ENCODE measurements around the gene AHDC1. TPM values are rescaled to one million over a fixed set of nuclear protein-coding genes. Genes with fewer than 3 reads are reported as not detected.

AHDC1 gene
- total RNA-seq, 2 experiments from 2014 or later, result 26.3 to 27.6 TPM

DNA sequence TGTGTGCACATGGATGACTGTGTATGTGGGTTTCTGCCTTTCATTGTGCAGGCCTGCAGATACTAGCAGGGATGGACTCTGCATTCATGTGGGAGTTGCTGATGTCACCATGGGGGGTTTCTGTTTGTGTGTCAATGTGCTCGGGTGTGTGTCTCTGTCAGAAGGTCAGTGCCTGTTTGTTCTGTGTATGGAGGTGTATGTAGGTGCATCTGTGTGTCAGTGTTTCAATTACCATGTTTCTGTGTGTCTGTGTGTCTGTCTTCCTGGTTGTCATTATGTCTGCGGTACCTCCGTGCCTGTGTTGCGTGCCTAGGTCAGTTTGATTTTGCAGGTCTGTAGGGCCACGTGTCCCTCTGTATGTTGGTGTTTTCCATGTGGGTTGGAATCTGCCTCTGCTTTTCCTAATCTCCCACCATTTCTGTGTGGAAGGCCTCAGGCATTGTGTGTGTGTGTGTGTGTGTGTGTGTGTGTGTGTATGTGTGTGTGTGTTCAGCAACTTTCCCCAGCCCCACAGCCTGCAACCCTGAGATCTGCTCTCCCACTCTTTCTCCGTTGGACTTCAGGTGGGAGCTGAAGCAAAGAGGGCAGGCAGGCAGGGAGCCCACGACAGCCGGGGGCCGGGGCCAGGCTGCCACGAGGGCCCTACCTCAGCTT is 77.2 kb downstream of the AHDC1 start:
- peak overlapping the region; percentile 97 for H3K4me3 Mint-ChIP-seq
- peaks cover 46% of the 10 kb centered on the region for H3K4me1 Mint-ChIP-seq (ENCODE audit: low read depth)
- DNase-seq, result peak; percentile 78
- ATAC-seq, result peak; percentile 13
- H3K27ac Mint-ChIP-seq, result peak overlapping the region; percentile 96
- ChIA-PET CTCF (interaction anchor here (1.1 to 9.8 kb wide), 10 partner anchors 30 to 226 kb away, joined by 3 to 54 read pairs (median 4); partner anchors contain the start of gene AHDC1), POLR2A (interaction anchor here (0.9 to 4.1 kb wide), 11 partner anchors 12 to 109 kb away, joined by 3 to 21 read pairs (median 3); no protein-coding TSS in a partner anchor)
- H3K27me3 Mint-ChIP-seq, result no peaks in the 10 kb centered on the region
- TF ChIP-seq, protein P1, sequence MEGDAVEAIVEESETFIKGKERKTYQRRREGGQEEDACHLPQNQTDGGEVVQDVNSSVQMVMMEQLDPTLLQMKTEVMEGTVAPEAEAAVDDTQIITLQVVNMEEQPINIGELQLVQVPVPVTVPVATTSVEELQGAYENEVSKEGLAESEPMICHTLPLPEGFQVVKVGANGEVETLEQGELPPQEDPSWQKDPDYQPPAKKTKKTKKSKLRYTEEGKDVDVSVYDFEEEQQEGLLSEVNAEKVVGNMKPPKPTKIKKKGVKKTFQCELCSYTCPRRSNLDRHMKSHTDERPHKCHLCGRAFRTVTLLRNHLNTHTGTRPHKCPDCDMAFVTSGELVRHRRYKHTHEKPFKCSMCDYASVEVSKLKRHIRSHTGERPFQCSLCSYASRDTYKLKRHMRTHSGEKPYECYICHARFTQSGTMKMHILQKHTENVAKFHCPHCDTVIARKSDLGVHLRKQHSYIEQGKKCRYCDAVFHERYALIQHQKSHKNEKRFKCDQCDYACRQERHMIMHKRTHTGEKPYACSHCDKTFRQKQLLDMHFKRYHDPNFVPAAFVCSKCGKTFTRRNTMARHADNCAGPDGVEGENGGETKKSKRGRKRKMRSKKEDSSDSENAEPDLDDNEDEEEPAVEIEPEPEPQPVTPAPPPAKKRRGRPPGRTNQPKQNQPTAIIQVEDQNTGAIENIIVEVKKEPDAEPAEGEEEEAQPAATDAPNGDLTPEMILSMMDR (IDR thresholded peaks at IDR 0.05), result no peak
- peaks cover 34% of the 10 kb centered on the region for H3K36me3 Mint-ChIP-seq (ENCODE audit: low read depth)
- intact Hi-C loops (cut with micrococcal nuclease), result loop anchor here (5.0 to 10.0 kb wide), 2 partner anchors 79 to 138 kb away; no protein-coding TSS in a partner anchor
- no peaks in the 10 kb centered on the region for H3K9me3 Mint-ChIP-seq

DNA sequence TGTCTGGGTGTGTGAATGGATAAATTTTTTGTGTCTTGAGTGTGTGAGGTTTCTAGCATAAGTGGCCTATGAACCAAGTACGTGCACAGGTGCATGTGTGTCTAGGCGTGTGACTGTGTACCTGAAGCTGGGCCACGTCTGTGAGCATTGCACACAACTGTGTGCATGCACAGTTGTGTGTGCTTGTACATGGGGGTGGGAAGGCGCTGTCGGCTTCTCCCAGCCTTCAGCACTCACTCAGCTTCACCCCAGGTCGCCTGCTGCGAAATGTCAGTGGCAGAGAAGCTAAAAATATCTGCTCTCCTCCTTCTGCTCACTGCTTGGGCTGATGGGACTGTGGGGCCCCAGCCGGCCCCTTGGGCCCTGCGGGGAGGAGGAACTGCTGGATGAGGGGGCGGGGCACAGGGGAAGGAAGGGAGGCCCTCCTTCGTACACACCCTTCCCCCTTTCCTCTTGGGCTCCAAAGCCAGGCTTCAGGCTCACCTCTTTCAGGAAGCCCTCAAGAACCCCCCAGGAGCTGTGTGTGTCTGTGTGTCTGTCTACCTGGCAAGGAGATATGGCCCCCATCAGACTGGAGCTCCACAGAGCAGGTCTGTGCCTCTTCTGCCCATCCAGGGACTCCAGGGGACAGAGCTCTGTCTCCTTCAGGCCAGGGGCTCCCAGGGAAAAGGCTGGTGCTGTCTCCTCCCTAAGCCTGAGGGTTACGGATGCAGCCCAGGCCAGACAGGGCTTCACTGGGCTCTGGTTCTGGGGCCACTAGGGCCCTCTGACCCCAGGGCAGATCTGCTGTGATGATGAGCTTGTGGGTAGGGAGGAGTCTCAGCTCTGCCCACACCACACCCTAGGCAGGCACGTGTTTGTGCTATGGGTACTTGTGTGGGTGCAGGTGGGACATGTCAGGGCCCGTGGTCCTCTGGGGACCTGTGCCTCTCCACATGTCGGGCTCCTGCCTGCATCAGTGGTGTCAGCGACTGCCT is 78.4 kb downstream of the AHDC1 start:
- Mint-ChIP-seq H3K36me3 (ENCODE audit: low read depth) (peaks cover 35% of the 10 kb centered on the region), H3K27ac (peak overlapping the region; percentile 96), H3K4me3 (peak overlapping the region; percentile 97), H3K4me1 (ENCODE audit: low read depth) (peaks cover 51% of the 10 kb centered on the region), H3K9me3 (no peaks in the 10 kb centered on the region), H3K27me3 (no peaks in the 10 kb centered on the region)
- ChIA-PET POLR2A (interaction anchor here (0.6 to 4.1 kb wide), 13 partner anchors 10 to 137 kb away, joined by 3 to 21 read pairs (median 4); no protein-coding TSS in a partner anchor), CTCF (interaction anchor here (0.6 to 9.8 kb wide), 10 partner anchors 32 to 225 kb away, joined by 3 to 54 read pairs (median 4); partner anchors contain the start of gene AHDC1)
- ATAC-seq (peak; percentile 57), DNase-seq (peak; percentile 86)
- TF ChIP-seq, protein P1 (IDR thresholded peaks at IDR 0.05), result no peak
- intact Hi-C loops (cut with micrococcal nuclease), result loop anchor here (5.0 to 10.0 kb wide), 2 partner anchors 78 to 139 kb away; no protein-coding TSS in a partner anchor

DNA sequence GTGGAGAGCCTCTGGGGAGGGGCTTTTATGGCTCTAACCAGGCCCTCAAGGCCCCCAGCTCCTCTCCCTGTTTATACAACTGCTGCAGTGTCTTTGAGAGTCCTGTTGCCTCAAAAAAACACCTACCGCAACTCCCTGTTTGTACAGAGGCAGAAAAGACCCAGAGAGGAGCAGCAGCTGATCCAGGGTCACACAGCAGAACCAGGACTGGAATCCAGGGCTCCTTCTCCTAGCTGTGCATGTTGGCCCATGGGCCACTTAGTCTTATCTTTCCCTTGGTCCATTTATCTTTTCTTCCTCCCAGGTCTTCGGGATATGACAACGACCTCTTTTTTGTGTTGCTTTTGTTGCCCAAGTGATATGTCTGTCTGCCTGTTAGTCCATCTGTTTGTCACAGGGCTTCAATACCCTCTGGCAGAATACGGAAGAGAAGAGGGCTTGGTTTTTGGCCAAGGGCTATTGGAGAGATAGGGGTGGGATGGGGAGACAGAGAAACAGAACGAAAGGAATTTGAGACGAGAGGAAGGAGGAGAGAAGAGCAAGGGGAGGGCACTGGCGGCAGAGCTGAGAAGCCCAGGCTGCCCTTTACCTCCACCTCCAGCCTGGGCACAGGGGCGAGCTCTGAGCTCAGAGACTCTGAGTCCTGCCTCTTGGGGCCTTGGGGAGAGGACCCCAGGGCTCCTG is 80.5 kb downstream of the AHDC1 start:
- intact Hi-C loops (cut with micrococcal nuclease), result loop anchor here (5.0 to 10.0 kb wide), 4 partner anchors 36 to 141 kb away; no protein-coding TSS in a partner anchor
- Mint-ChIP-seq H3K27ac (peak overlapping the region; percentile 96), H3K4me3 (peak overlapping the region; percentile 97), H3K36me3 (ENCODE audit: low read depth) (peaks cover 35% of the 10 kb centered on the region), H3K4me1 (ENCODE audit: low read depth) (peaks cover 58% of the 10 kb centered on the region), H3K9me3 (no peaks in the 10 kb centered on the region), H3K27me3 (no peaks in the 10 kb centered on the region)
- POLR2A ChIA-PET, result interaction anchor here (0.8 to 4.1 kb wide), 14 partner anchors 9 to 140 kb away, joined by 3 to 21 read pairs (median 4); partner anchors contain the start of gene WASF2
- CTCF ChIA-PET, result interaction anchor here (0.8 to 9.8 kb wide), 15 partner anchors 30 to 146 kb away, joined by 3 to 54 read pairs (median 4); partner anchors contain the start of gene AHDC1
- DNase-seq (no peak), ATAC-seq (no peak)
- TF ChIP-seq, protein P1 (IDR thresholded peaks at IDR 0.05), result peak; percentile 10

DNA sequence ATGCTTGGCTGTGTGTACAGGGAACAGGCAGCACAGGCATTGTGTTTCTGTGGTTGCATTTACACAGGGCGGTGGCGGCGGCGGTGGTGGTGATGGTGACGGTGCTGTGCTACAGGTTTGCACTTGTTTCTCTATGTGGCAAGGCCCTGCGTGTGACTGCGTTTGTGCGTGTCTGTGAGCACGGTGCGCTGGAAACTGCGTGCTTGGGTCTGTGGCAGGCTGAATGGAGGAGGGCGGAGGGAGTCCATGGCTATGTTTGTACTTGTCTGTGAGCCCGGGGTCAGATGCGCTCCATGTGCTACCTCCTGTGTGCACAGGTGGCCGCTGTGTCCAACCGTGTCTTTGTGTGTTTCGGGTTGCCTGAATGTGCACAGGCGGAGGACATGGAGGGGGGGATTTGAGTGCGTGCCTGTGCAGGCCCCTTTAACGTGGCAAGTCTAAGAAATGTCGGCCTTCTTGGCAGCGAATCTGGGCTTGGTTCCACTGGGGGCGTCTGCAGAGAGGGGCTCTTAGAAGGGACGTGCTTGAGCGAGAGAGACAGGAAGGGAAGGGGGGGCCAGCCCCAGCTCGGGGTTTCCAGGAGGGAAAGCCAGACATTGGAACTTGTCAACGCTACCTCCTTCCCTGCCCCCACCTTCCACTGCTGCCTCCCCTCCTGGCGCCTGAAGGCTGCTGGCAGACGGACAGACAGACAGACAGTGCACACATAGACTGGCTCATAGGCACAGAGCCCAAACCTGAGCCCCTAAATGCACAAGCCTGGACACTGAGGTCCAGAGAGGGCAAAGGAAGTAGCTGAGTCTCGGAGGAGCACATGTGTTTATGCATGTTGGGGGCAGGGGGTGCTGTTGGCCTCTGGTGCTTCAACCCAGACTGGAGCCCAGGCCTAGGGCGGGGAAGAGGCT is 81.3 kb downstream of the AHDC1 start:
- POLR2A ChIA-PET, result interaction anchor here (0.8 to 4.1 kb wide), 24 partner anchors 8 to 156 kb away, joined by 3 to 21 read pairs (median 4); partner anchors contain the start of gene WASF2
- H3K4me1 Mint-ChIP-seq (ENCODE audit: low read depth), result peaks cover 63% of the 10 kb centered on the region
- CTCF ChIA-PET, result interaction anchor here (0.7 to 9.8 kb wide), 16 partner anchors 12 to 147 kb away, joined by 3 to 54 read pairs (median 4); partner anchors contain the start of gene AHDC1
- peak; percentile 31 for ATAC-seq
- H3K4me3 Mint-ChIP-seq, result peak overlapping the region; percentile 97
- TF ChIP-seq, protein P1 (IDR thresholded peaks at IDR 0.05), result peak; percentile 58
- H3K36me3 Mint-ChIP-seq (ENCODE audit: low read depth), result peaks cover 35% of the 10 kb centered on the region
- no peaks in the 10 kb centered on the region for H3K9me3 Mint-ChIP-seq
- no peaks in the 10 kb centered on the region for H3K27me3 Mint-ChIP-seq
- peak; percentile 87 for DNase-seq
- peak overlapping the region; percentile 96 for H3K27ac Mint-ChIP-seq
- intact Hi-C loops (cut with micrococcal nuclease), result loop anchor here (5.0 to 10.0 kb wide), 4 partner anchors 35 to 142 kb away; no protein-coding TSS in a partner anchor

All from activated CD8-positive, alpha-beta T cell treated with anti-CD3 and anti-CD28 coated beads for 36 hours (primary cell).